ENCODE results near the gene GATA2. TPM values are rescaled to one million over a fixed set of nuclear protein-coding genes. Genes with fewer than 3 reads are reported as not detected.

Gene GATA2
- total RNA-seq, 2 donors from 2014 or later, result 4.0 to 9.7 TPM

GRCh38 chr3:128447561-128448013 lies 45.4 kb downstream of the GATA2 start:
- DNase-seq, result no peak
- Mint-ChIP-seq H3K4me1 (peaks cover 8% of the 10 kb centered on the region), H3K27me3 (peaks cover 18% of the 10 kb centered on the region), H3K27ac (no peak overlapping the region), H3K36me3 (ENCODE audit: low read depth) (peaks cover 8% of the 10 kb centered on the region), H3K4me3 (no peak overlapping the region)
- ATAC-seq, result peak; percentile 50
- H3K9me3 ChIP-seq (ENCODE audit: control insufficient read depth, low read length, poor library complexity, severe bottlenecking), result no peaks in the 10 kb centered on the region

GRCh38 chr3:128446821-128447220 lies 46.2 kb downstream of the GATA2 start:
- no peak overlapping the region for H3K4me3 Mint-ChIP-seq
- H3K4me1 Mint-ChIP-seq, result peaks cover 8% of the 10 kb centered on the region
- peaks cover 13% of the 10 kb centered on the region for H3K27me3 Mint-ChIP-seq
- ATAC-seq, result no peak
- H3K27ac Mint-ChIP-seq, result no peak overlapping the region
- no peak for DNase-seq
- H3K9me3 ChIP-seq (ENCODE audit: control insufficient read depth, low read length, poor library complexity, severe bottlenecking), result no peaks in the 10 kb centered on the region
- peaks cover 8% of the 10 kb centered on the region for H3K36me3 Mint-ChIP-seq (ENCODE audit: low read depth)

GRCh38 chr3:128445357-128445756 lies 47.6 kb downstream of the GATA2 start:
- peaks cover 18% of the 10 kb centered on the region for H3K27me3 Mint-ChIP-seq
- no peak overlapping the region for H3K27ac Mint-ChIP-seq
- H3K4me3 Mint-ChIP-seq, result no peak overlapping the region
- peaks cover 8% of the 10 kb centered on the region for H3K4me1 Mint-ChIP-seq
- ATAC-seq, result no peak
- H3K9me3 ChIP-seq (ENCODE audit: control insufficient read depth, low read length, poor library complexity, severe bottlenecking), result no peaks in the 10 kb centered on the region
- DNase-seq, result no peak
- peaks cover 8% of the 10 kb centered on the region for H3K36me3 Mint-ChIP-seq (ENCODE audit: low read depth)

- no peaks in the 10 kb centered on the region for H3K9me3 ChIP-seq (ENCODE audit: control insufficient read depth, low read length, poor library complexity, severe bottlenecking)
- Mint-ChIP-seq H3K4me3 (no peak overlapping the region), H3K4me1 (peaks cover 6% of the 10 kb centered on the region), H3K36me3 (ENCODE audit: low read depth) (peaks cover 4% of the 10 kb centered on the region), H3K27ac (no peak overlapping the region), H3K27me3 (peaks cover 34% of the 10 kb centered on the region)
- DNase-seq, result no peak
- ATAC-seq, result no peak
Observed at GRCh38 chr3:128443771-128444170, 49.2 kb downstream of the GATA2 start.

- DNase-seq, result no peak
- no peaks in the 10 kb centered on the region for H3K36me3 Mint-ChIP-seq (ENCODE audit: low read depth)
Observed at GRCh38 chr3:128442949-128443348, 50.1 kb downstream of the GATA2 start.

GRCh38 chr3:128442070-128442469 lies 50.9 kb downstream of the GATA2 start:
- Mint-ChIP-seq H3K4me3 (no peak overlapping the region), H3K4me1 (no peaks in the 10 kb centered on the region), H3K27ac (no peak overlapping the region), H3K36me3 (ENCODE audit: low read depth) (no peaks in the 10 kb centered on the region), H3K27me3 (peaks cover 43% of the 10 kb centered on the region)
- no peak for ATAC-seq
- H3K9me3 ChIP-seq (ENCODE audit: control insufficient read depth, low read length, poor library complexity, severe bottlenecking), result no peaks in the 10 kb centered on the region
- DNase-seq, result no peak

More at GRCh38 chr3:128442949-128443348, 50.1 kb downstream of the GATA2 start:
- H3K4me3 Mint-ChIP-seq, result no peak overlapping the region
- H3K9me3 ChIP-seq (ENCODE audit: control insufficient read depth, low read length, poor library complexity, severe bottlenecking), result no peaks in the 10 kb centered on the region
- no peak overlapping the region for H3K27ac Mint-ChIP-seq
- no peaks in the 10 kb centered on the region for H3K4me1 Mint-ChIP-seq
- H3K27me3 Mint-ChIP-seq, result peaks cover 38% of the 10 kb centered on the region
- ATAC-seq, result no peak

- Mint-ChIP-seq H3K27me3 (peaks cover 63% of the 10 kb centered on the region), H3K4me3 (no peak overlapping the region), H3K36me3 (ENCODE audit: low read depth) (no peaks in the 10 kb centered on the region), H3K4me1 (peaks cover 3% of the 10 kb centered on the region), H3K27ac (no peak overlapping the region)
- DNase-seq, result no peak
- ATAC-seq, result no peak
- no peaks in the 10 kb centered on the region for H3K9me3 ChIP-seq (ENCODE audit: control insufficient read depth, low read length, poor library complexity, severe bottlenecking)
Observed at GRCh38 chr3:128439226-128439625, 53.8 kb downstream of the GATA2 start.

- peaks cover 3% of the 10 kb centered on the region for H3K4me1 Mint-ChIP-seq
- H3K27ac Mint-ChIP-seq, result no peak overlapping the region
- no peak overlapping the region for H3K4me3 Mint-ChIP-seq
- H3K9me3 ChIP-seq (ENCODE audit: control insufficient read depth, low read length, poor library complexity, severe bottlenecking), result no peaks in the 10 kb centered on the region
- peaks cover 66% of the 10 kb centered on the region for H3K27me3 Mint-ChIP-seq
- no peak for ATAC-seq
- no peaks in the 10 kb centered on the region for H3K36me3 Mint-ChIP-seq (ENCODE audit: low read depth)
- no peak for DNase-seq
Observed at GRCh38 chr3:128438488-128439072, 54.4 kb downstream of the GATA2 start.

- Mint-ChIP-seq H3K4me3 (no peak overlapping the region), H3K27me3 (peaks cover 73% of the 10 kb centered on the region), H3K4me1 (peaks cover 10% of the 10 kb centered on the region), H3K36me3 (ENCODE audit: low read depth) (peaks cover 10% of the 10 kb centered on the region), H3K27ac (no peak overlapping the region)
- DNase-seq (no peak), ATAC-seq (no peak)
- no peaks in the 10 kb centered on the region for H3K9me3 ChIP-seq (ENCODE audit: control insufficient read depth, low read length, poor library complexity, severe bottlenecking)
Observed at GRCh38 chr3:128436214-128436613, 56.8 kb downstream of the GATA2 start.

- no peak for DNase-seq
Observed at GRCh38 chr3:128435561-128435960, 57.4 kb downstream of the GATA2 start.

GRCh38 chr3:128435058-128435457 lies 57.9 kb downstream of the GATA2 start:
- DNase-seq (no peak), ATAC-seq (no peak)
- Mint-ChIP-seq H3K4me1 (peaks cover 10% of the 10 kb centered on the region), H3K36me3 (ENCODE audit: low read depth) (peaks cover 12% of the 10 kb centered on the region), H3K27me3 (peaks cover 74% of the 10 kb centered on the region), H3K4me3 (no peak overlapping the region), H3K27ac (no peak overlapping the region)
- no peaks in the 10 kb centered on the region for H3K9me3 ChIP-seq (ENCODE audit: control insufficient read depth, low read length, poor library complexity, severe bottlenecking)

More at GRCh38 chr3:128435561-128435960, 57.4 kb downstream of the GATA2 start:
- no peak for ATAC-seq
- H3K9me3 ChIP-seq (ENCODE audit: control insufficient read depth, low read length, poor library complexity, severe bottlenecking), result no peaks in the 10 kb centered on the region
- H3K27ac Mint-ChIP-seq, result no peak overlapping the region
- H3K4me1 Mint-ChIP-seq, result peaks cover 10% of the 10 kb centered on the region
- H3K27me3 Mint-ChIP-seq, result peaks cover 74% of the 10 kb centered on the region
- peaks cover 11% of the 10 kb centered on the region for H3K36me3 Mint-ChIP-seq (ENCODE audit: low read depth)
- H3K4me3 Mint-ChIP-seq, result no peak overlapping the region

GRCh38 chr3:128434524-128434923 lies 58.5 kb downstream of the GATA2 start:
- Mint-ChIP-seq H3K27me3 (peaks cover 73% of the 10 kb centered on the region), H3K4me1 (peaks cover 10% of the 10 kb centered on the region), H3K27ac (no peak overlapping the region), H3K4me3 (no peak overlapping the region), H3K36me3 (ENCODE audit: low read depth) (peaks cover 12% of the 10 kb centered on the region)
- DNase-seq (no peak), ATAC-seq (no peak)
- no peaks in the 10 kb centered on the region for H3K9me3 ChIP-seq (ENCODE audit: control insufficient read depth, low read length, poor library complexity, severe bottlenecking)

GRCh38 chr3:128433837-128434165 lies 59.2 kb downstream of the GATA2 start:
- Mint-ChIP-seq H3K36me3 (ENCODE audit: low read depth) (peaks cover 12% of the 10 kb centered on the region), H3K4me1 (peaks cover 10% of the 10 kb centered on the region), H3K27me3 (peaks cover 69% of the 10 kb centered on the region), H3K27ac (no peak overlapping the region), H3K4me3 (no peak overlapping the region)
- H3K9me3 ChIP-seq (ENCODE audit: control insufficient read depth, low read length, poor library complexity, severe bottlenecking), result no peaks in the 10 kb centered on the region
- DNase-seq (no peak), ATAC-seq (no peak)

Measured in T-helper 17 cell (primary cell).